LNCAP (cell line): Measurements from ENCODE around the gene EML1.

Source experiments
- CTCF ChIP-seq: fragments of 450-650 bp; IDR thresholded peaks from 2 replicates; pipeline ENCODE4 v1.5.1; 2017; ENCODE audit warnings: mild to moderate bottlenecking

EML1 gene

GRCh38 chr14:99805757-99806439, 12.7 kb downstream of the EML1 start:
- no peak for TF ChIP-seq CTCF

GRCh38 chr14:99806836-99807235, 13.6 kb downstream of the EML1 start:
- no peak for TF ChIP-seq CTCF

GRCh38 chr14:99807413-99808153, 14.4 kb downstream of the EML1 start:
- TF ChIP-seq CTCF = no peak

- TF ChIP-seq CTCF = no peak
These were observed 14.9 kb downstream of the EML1 start for GRCh38 chr14:99808154-99808505.

- no peak for TF ChIP-seq CTCF
These were observed 15.3 kb downstream of the EML1 start for GRCh38 chr14:99808515-99808914.

GRCh38 chr14:99809360-99809759, 16.1 kb downstream of the EML1 start:
- no peak for TF ChIP-seq CTCF

GRCh38 chr14:99809859-99810558, 16.8 kb downstream of the EML1 start:
- TF ChIP-seq CTCF = no peak
